HUES6 (cell line): ENCODE data around the gene TBCE.
A peak's percentile ranks its signal among the peaks of the same experiment; 100 is the strongest.
"Not testable (repeated sequence)": the region's sequence is repeated elsewhere in the genome, so short reads cannot be mapped to it uniquely, and the experiment has no call there.

Experiments
- H3K27ac ChIP-seq: 2 replicates; pipeline ENCODE4 v1.7.0; 2013; ENCODE audit warnings: low read depth, mild to moderate bottlenecking, low read length, inconsistent platforms
- H3K27me3 ChIP-seq: 2 replicates; pipeline ENCODE4 v1.6.1; 2013; ENCODE audit warnings: low read length; ENCODE audit not compliant: control insufficient read depth, insufficient read depth
- H3K36me3 ChIP-seq: 2 replicates; pipeline ENCODE4 v1.6.1; 2013; ENCODE audit warnings: low read length; ENCODE audit not compliant: control insufficient read depth, insufficient read depth
- H3K4me1 ChIP-seq: 2 replicates; pipeline ENCODE4 v1.6.1; 2013; ENCODE audit warnings: low read length; ENCODE audit not compliant: control insufficient read depth, insufficient read depth
- H3K4me3 ChIP-seq: 2 replicates; pipeline ENCODE4 v1.5.1; 2013; ENCODE audit warnings: low read depth, low read length
- H3K9ac ChIP-seq: one replicate; pipeline ENCODE4 v1.6.1; 2013; ENCODE audit warnings: mild to moderate bottlenecking, low read length
- H3K9me3 ChIP-seq: 2 replicates; pipeline ENCODE4 v1.6.1; 2013; ENCODE audit warnings: low read depth, low read length; ENCODE audit not compliant: control insufficient read depth, insufficient read depth

Gene TBCE

DNA sequence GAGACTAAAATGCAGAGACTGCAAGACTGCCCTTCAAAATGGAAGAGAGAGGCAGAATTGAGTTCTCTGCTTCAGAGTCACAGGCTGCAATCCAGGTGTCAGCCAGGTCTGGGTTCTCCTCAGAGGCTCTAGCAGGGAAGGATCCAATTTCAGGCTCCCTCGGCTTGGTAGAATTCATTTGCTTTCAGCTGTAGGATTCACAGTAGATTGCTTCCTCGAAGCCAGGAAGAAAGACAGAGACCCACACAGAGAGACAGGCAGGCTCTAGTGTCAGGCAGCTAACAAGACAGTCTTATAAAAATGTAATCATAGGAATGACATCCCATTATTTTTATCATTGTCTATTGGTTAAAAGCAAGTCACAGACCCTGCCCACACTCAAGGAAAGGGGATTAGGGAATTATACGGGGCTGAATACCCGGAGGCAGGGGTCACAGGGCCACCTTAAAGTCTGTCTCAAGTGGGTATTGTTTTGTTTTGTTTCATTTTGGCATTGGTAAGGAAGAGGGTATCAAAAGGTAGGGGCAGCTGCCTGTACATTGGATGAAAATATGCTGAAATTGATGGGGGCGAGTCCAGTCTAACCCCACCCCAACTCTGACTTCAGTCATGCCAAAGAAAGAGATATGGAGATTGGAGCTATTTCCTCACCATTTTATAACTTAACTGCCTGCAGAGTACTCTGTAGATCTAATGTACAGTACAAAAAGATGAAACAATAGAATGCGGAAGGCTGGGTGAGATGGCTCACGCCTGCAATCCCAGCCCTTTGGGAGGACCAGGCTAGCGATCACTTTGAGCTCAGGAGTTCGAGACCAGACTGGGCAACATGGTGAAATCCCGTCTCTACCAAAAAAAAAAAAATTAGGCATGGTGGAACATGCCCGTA, 9.5 kb upstream of the TBCE start:
- Histone ChIP-seq H3K36me3 (no peaks in the 10 kb centered on the region), H3K9me3 (no peaks in the 10 kb centered on the region), H3K4me1 (peaks cover 7% of the 10 kb centered on the region), H3K27ac (no peak overlapping the region), H3K9ac (no peak overlapping the region), H3K4me3 (no peak overlapping the region), H3K27me3 (no peaks in the 10 kb centered on the region)

DNA sequence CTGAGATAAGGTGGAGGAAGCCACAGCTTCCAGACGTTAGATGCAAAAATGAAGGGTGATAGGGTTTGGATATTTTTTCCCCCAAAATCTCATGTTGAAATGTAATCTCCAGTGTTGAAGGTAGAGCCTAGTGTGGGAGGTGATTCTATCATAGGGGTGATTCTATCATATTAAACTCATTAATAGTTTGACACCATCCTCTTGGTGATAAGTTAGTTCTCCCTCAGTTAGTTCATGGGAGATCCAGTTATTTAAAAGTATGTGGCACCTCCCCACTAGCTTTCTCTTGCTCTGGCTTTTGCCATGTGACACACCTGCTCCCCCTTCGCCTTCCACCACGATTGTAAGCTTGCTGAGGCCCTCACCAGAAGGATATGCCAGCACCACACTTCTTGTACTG, 8.3 kb upstream of the TBCE start:
- Histone ChIP-seq H3K9ac (no peak overlapping the region), H3K27ac (no peak overlapping the region), H3K27me3 (no peaks in the 10 kb centered on the region), H3K9me3 (no peaks in the 10 kb centered on the region), H3K36me3 (no peaks in the 10 kb centered on the region), H3K4me3 (no peak overlapping the region), H3K4me1 (peaks cover 7% of the 10 kb centered on the region)

DNA sequence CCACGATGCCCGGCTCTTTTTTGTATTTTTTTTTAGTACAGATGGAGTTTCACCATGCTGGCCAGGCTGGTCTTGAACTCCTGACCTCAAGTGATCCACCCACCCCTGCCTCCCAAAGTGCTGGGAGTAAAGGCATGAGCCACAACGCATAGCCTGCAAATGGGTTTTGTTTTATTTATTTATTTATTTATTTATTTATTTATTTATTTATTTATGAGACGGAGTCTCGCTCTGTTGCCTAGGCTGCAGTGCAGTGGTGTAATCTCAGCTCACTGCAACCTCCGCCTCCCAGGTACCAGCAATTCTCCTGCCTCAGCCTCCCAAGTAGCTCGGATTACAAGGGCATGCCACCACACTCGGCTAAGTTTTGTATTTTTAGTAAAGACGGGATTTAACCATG, 3.0 kb upstream of the TBCE start:
- not testable (repeated sequence) for H3K9ac ChIP-seq, H3K36me3 ChIP-seq, H3K4me1 ChIP-seq, H3K27ac ChIP-seq, H3K4me3 ChIP-seq, H3K27me3 ChIP-seq, H3K9me3 ChIP-seq

DNA sequence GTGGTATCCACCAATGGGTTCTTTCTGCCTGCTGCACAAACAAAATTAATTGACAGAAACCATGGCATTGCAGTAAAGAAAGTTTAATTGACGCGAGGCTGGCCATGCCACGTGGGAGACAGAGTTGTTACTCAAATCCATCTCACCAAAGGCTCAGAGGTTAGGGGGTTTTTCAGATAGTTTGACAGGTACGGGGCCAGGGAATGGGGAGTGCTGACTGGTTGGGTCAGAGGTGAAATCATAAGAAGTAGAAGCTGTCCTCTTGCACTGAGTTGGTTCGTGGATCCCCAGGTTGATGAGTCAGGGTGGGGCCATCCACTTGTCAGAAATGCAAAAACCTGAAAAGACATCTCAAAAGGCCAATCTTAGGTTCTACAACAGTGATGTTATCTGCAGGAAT, 941 bp upstream of the TBCE start:
- H3K4me1 ChIP-seq: no peaks in the 10 kb centered on the region
- no peak overlapping the region for H3K9ac ChIP-seq
- no peaks in the 10 kb centered on the region for H3K9me3 ChIP-seq
- H3K27me3 ChIP-seq: no peaks in the 10 kb centered on the region
- no peak overlapping the region for H3K27ac ChIP-seq
- no peak overlapping the region for H3K4me3 ChIP-seq
- H3K36me3 ChIP-seq: peaks cover 3% of the 10 kb centered on the region; the same call in 1 of the 2 replicates

DNA sequence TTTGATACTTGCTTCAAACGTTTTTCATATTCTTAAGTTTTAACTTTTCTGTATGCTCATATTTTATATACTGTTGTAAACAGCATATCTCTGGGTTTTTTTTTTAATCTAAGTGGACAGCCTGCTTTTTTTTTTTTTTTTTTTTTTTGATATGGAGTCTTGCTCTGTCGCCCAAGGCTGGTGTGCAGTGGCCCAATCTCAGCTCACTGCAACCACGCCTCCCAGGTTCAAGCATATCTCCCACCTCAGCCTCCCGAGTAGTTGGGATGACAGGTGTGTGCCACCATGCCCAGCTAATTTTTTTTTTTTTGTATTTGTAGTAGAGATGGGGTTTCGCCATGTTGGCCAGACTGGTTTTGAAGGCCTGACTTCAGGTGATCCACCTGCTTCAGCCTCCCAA, 1.2 kb downstream of the TBCE start:
- Histone ChIP-seq H3K9ac (no peak overlapping the region), H3K4me1 (no peaks in the 10 kb centered on the region), H3K4me3 (peak overlapping the region; percentile 81), H3K27me3 (no peaks in the 10 kb centered on the region), H3K36me3 (peaks cover 10% of the 10 kb centered on the region; the same call in 1 of the 2 replicates), H3K27ac (no peak overlapping the region), H3K9me3 (no peaks in the 10 kb centered on the region)

DNA sequence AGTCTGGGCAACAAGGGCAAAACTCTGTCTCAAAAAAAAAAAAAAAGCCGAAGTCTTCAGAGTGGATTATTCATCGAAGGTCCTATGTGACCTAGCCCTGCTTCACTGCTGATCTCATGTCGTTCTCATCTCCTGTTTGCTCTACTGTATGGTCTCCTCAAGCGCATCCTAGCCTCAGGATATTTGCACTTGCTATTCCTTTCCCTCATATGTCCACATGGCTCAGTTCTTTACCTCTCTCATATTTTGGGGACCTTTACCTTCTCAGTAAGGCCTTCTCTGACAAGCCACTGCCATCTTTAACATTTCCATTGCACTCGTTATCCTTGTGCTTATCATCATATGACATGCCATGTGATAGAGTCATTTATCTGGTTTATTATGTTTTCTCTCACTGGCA, 2.6 kb downstream of the TBCE start:
- Histone ChIP-seq H3K36me3 (peaks cover 12% of the 10 kb centered on the region; the same call in 1 of the 2 replicates), H3K9ac (no peak overlapping the region), H3K27me3 (no peaks in the 10 kb centered on the region), H3K9me3 (no peaks in the 10 kb centered on the region), H3K4me1 (no peaks in the 10 kb centered on the region), H3K4me3 (no peak overlapping the region), H3K27ac (no peak overlapping the region)

DNA sequence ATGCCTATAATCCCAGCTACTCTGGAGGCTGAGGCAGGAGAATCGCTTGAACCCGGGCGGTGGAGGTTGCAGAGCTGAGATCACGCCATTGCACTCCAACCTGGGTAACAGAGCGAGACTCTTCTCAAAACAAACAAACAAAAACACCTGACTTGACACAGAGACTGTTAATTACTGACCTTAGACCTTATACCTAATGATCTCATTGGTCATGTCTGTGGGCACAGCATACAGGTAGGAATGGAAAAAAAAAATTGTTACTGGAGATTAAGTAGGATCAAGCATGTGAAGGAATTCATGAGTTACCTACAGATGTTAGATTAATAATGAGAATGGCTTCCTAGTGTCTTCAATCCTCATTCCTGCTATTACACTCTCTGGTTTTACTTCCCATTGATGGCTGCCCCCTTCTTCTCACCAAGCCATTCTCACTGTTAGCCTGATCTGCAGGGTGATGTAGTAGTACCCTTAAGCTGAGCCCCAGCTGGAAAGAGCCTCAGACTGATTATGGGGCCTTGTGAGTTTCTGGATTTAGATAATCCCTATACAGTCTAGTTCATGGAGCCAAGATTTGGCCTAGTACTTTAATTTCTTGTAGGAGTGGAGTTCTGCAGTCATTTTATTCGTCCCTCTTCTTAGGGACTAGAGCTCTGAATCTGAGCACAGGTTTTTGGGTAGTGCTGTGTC, 8.8 kb downstream of the TBCE start:
- Histone ChIP-seq H3K9ac (no peak overlapping the region), H3K4me1 (no peaks in the 10 kb centered on the region), H3K27ac (no peak overlapping the region), H3K9me3 (no peaks in the 10 kb centered on the region), H3K36me3 (peaks cover 35% of the 10 kb centered on the region), H3K27me3 (no peaks in the 10 kb centered on the region), H3K4me3 (no peak overlapping the region)

DNA sequence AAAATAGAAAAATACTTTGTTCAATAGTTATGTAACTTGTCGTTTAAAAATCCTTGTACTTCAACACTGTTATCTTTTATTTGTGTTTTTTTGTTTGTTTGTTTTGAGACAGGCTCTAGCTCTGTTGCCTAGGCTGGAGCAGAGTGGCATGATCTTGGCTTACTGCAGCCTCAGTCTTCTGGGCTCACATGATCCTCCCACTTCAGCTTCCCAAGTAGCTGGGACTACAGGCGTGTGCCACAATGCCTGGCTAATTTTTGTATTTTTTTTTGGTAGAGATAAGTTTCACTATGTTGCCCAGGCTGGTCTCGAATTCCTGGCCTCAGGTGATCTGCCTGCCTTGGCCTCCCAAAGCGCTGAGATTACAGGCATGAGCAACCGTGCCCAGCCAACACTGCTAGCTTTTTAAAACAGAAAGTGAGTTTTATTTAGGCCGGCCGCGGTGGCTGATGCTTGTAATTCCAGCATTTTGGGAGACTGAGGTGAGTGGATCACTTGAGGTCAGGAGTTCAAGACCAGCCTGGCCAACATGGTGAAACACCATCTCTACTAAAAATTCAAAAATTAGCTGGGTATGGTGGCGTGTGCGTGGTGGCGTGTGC, 11.0 kb downstream of the TBCE start:
- H3K36me3 ChIP-seq: peaks cover 33% of the 10 kb centered on the region
- H3K4me3 ChIP-seq, H3K4me1 ChIP-seq, H3K9ac ChIP-seq, H3K27me3 ChIP-seq, H3K27ac ChIP-seq, H3K9me3 ChIP-seq: not testable (repeated sequence)

DNA sequence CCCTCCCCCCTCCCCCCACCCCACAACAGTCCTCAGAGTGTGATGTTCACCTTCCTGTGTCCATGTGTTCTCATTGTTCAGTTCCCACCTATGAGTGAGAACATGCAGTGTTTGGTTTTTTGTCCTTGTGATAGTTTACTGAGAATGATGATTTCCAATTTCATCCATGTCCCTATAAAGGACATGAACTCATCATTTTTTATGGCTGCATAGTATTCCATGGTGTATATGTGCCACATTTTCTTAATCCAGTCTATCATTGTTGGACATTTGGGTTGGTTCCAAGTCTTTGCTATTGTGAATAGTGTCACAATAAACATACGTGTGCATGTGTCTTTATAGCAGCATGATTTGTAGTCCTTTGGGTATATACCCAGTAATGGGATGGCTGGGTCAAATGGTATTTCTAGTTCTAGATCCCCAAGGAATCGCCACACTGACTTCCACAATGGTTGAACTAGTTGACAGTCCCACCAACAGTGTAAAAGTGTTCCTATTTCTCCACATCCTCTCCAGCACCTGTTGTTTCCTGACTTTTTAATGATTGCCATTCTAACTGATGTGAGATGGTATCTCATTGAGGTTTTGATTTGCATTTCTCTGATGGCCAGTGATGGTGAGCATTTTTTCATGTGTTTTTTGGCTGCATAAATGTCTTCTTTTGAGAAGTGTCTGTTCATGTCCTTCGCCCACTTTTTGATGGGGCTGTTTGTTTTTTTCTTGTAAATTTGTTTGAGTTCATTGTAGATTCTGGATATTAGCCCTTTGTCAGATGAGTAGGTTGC, 14.9 kb downstream of the TBCE start:
- not testable (repeated sequence) for H3K4me3 ChIP-seq, H3K27me3 ChIP-seq, H3K9me3 ChIP-seq, H3K4me1 ChIP-seq, H3K27ac ChIP-seq, H3K9ac ChIP-seq
- H3K36me3 ChIP-seq: peaks cover 24% of the 10 kb centered on the region

DNA sequence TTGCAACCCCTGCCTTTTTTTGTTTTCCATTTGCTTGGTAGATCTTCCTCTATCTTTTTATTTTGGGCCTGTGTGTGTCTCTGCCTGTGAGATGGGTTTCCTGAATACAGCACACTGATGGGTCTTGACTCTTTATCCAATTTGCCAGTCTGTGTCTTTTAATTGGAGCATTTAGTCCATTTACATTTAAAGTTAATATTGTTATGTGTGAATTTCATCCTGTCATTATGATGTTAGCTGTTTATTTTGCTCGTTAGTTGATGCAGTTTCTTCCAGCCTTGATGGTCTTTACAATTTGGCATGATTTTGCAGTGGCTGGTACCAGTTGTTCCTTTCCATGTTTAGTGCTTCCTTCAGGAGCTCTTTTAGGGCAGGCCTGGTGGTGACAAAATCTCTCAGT, 18.4 kb downstream of the TBCE start:
- not testable (repeated sequence) for H3K4me3 ChIP-seq, H3K27me3 ChIP-seq, H3K27ac ChIP-seq, H3K9ac ChIP-seq, H3K36me3 ChIP-seq, H3K4me1 ChIP-seq
- peaks cover 16% of the 10 kb centered on the region for H3K9me3 ChIP-seq
